AG04449 (cell line): ENCODE measurements around the gene NDUFA13.

Experiments
- CTCF ChIA-PET: fragments of 350-600 bp; formaldehyde crosslinking; extraction: SDS; loops from one replicate; lab custom pipeline; 2021; ENCODE audit warnings: antibody characterized with exemption; lab: Yijun Ruan, JAX
- POLR2A ChIA-PET: fragments of 400-600, 350-600 bp; formaldehyde crosslinking; extraction: SDS; loops from one replicate; lab custom pipeline; 2020; ENCODE audit warnings: antibody characterized with exemption, inconsistent platforms; lab: Yijun Ruan, JAX
- DNase-seq: peaks from one replicate; pipeline ENCODE4 v3.0.0-alpha.2; 2010; ENCODE audit warnings: low read depth, low spot score
- H3K4me3 ChIP-seq: 2 replicates; pipeline ENCODE4 v1.5.1; 2011; ENCODE audit warnings: low read depth, mild to moderate bottlenecking, control low read depth, low read length
- TF ChIP-seq, protein P1 (sequence below): IDR thresholded peaks from one replicate; pipeline ENCODE4 v1.5.1; 2011; ENCODE audit warnings: mild to moderate bottlenecking, moderate library complexity, low read length, control low read depth, inconsistent platforms; ENCODE audit not compliant: insufficient read depth; ENCODE audit errors: missing control alignments

NDUFA13 gene

DNA sequence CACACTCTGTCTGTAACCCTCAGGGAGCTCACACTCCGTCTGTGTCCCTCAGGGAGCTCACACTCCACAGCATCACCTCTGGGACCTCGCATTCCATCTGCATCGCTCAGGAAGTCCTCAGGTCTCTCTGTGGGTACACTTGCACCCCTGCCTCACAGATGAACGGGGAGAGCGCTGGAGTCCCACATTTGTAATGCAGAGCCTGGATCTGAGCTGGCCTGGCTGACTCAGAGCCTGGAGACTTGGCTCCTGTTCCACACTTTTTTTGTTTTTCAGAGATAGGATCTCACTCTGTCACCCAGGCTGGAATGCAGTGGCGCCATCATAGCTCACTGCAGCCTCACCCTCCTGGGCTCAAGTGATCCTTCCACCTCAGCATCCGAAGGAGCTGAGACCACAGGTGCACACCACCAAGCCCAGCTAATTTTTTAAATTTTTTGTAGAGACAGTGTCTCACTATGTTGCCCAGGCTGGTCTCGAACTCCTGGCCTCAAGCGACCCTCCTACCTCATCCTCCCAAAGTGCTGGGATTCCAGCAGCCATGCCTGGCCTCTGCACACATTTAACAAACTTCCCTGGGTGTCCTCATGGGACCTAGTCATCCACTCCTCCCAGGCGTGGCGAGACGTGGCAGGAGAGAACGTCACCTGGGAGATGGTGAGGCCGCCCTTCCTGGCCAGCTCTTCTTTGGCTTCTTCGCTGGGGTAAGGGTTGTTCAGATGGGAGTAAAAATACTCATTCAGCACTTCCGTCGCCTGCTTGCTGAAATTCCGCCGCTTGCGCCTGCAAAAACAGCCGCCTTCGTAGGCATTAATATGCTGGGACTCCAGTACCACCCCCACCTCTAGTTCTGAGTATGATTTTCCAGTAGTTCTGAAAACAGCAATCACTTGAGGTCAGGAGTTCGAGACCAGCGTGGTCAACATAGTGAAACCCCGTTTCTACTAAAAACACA is 53.1 kb downstream of the NDUFA13 start:
- no peak for DNase-seq
- TF ChIP-seq, protein P1, sequence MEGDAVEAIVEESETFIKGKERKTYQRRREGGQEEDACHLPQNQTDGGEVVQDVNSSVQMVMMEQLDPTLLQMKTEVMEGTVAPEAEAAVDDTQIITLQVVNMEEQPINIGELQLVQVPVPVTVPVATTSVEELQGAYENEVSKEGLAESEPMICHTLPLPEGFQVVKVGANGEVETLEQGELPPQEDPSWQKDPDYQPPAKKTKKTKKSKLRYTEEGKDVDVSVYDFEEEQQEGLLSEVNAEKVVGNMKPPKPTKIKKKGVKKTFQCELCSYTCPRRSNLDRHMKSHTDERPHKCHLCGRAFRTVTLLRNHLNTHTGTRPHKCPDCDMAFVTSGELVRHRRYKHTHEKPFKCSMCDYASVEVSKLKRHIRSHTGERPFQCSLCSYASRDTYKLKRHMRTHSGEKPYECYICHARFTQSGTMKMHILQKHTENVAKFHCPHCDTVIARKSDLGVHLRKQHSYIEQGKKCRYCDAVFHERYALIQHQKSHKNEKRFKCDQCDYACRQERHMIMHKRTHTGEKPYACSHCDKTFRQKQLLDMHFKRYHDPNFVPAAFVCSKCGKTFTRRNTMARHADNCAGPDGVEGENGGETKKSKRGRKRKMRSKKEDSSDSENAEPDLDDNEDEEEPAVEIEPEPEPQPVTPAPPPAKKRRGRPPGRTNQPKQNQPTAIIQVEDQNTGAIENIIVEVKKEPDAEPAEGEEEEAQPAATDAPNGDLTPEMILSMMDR, result no peak
- H3K4me3 ChIP-seq, result no peak overlapping the region
- POLR2A ChIA-PET, result no interaction called here
- CTCF ChIA-PET, result interaction anchor here (1.4 to 8.5 kb wide), 2 partner anchors 16 to 37 kb away, joined by 7 to 102 read pairs; no protein-coding TSS in a partner anchor

DNA sequence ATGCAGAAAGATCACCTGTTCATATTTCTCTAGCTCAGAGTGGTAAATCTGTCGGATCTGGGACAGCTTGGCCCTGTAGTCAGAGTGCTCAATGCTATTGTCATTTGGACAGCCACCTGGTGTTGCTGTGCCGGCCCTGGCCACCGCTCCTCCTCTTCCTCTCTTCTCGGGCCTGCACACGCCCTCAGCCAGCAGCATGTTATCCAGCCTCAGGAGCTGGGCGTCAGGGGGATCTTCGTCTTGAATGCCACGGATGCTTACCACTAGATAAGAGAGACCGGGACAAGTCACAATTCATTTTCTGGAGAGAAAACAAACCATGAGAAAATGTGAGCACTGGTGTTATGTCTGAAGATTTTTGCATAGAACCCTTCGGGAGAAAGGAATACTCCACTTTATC is 54.5 kb downstream of the NDUFA13 start:
- ChIA-PET POLR2A (no interaction called here), CTCF (interaction anchor here (8.5 kb wide), 1 partner anchor 17 kb away, joined by 102 read pairs; no protein-coding TSS in a partner anchor)
- no peak overlapping the region for H3K4me3 ChIP-seq
- TF ChIP-seq, protein P1, result no peak
- DNase-seq, result no peak

DNA sequence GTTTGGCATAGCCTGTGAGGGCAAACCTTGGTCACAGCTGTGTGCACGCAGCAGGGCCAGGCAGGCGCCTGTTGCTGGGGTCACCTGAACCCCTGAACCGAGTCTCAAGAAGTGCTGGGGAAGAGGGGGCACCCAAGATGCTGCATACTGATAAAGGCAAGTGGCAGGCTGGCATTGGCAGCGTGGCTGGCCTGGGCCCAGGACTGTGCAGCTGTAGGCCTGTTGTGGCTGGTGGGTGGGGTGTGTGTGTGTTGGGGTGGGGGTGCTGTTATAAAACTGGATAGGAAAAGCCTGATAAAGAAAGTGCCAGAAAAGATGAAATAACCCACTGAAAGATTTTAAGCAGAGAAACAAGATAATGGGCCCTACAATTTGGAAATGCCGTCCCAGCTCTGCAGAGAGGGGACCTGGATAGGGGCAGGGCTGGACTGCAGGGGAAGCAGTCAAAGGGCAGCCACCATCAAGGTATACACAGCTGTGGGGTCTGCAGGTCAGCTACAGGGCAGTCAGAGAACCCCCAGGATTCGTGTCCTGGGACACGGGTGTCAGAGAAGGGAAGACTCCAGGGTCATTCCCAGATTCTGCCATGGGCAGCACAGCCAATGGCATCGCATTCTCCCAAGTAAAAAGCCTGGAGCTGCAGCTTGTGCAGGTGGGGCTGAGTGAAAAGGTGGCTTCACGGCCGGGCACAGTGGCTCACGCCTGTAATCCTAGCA is 55.2 kb downstream of the NDUFA13 start:
- ChIA-PET CTCF (interaction anchor here (8.5 kb wide), 1 partner anchor 18 kb away, joined by 102 read pairs; no protein-coding TSS in a partner anchor), POLR2A (no interaction called here)
- DNase-seq, result no peak
- TF ChIP-seq, protein P1, result no peak
- H3K4me3 ChIP-seq, result no peak overlapping the region

DNA sequence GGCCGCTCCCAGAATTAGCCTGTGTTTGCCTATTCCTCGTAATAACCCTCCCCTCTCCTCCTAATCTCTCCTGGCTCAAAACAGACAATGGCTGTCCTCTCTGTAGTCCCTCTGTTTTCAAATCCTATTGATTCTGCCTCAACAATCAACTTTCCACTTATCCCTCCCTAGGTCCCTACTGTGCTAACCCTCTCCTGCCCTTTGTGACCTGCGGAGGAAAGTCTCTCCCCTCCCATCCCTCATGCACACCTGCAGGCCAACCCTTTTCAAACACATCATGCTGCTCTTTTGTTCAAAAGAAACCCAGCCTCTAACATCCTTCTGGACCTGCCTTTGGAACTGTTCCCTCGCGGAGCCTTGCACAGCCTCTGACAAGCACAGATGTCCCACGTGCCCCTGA is 59.4 kb downstream of the NDUFA13 start:
- DNase-seq, result no peak
- TF ChIP-seq, protein P1, result no peak
- H3K4me3 ChIP-seq, result no peak overlapping the region
- CTCF ChIA-PET, result interaction anchor here (0.7 to 1.0 kb wide), 2 partner anchors 21 to 23 kb away, joined by 3 to 7 read pairs; no protein-coding TSS in a partner anchor
- POLR2A ChIA-PET, result no interaction called here
